Right hindlimb (tissue), 1 donor: ENCODE results near the gene EHD3.
"Not testable (repeated sequence)": the region's sequence is repeated elsewhere in the genome, so short reads cannot be mapped to it uniquely, and the experiment has no call there.

ENCODE experiments used
- DNase-seq: peaks from one replicate; pipeline ENCODE4 v3.0.0-alpha.2; 2018

The EHD3 gene

GRCh38 chr2:31256611-31257382, 22.8 kb downstream of the EHD3 start:
- no peak for DNase-seq

- DNase-seq: no peak
Observed at GRCh38 chr2:31258351-31258750, 24.4 kb downstream of the EHD3 start.

- DNase-seq: no peak
Observed at GRCh38 chr2:31259075-31259474, 25.1 kb downstream of the EHD3 start.

- no peak for DNase-seq
Observed at GRCh38 chr2:31260870-31261269, 26.9 kb downstream of the EHD3 start.

GRCh38 chr2:31263636-31264190, 29.8 kb downstream of the EHD3 start:
- no peak for DNase-seq

- no peak for DNase-seq
Observed at GRCh38 chr2:31265234-31265633, 31.3 kb downstream of the EHD3 start.

- DNase-seq: no peak
Observed at GRCh38 chr2:31266804-31267203, 32.9 kb downstream of the EHD3 start.

GRCh38 chr2:31267437-31268120, 33.6 kb downstream of the EHD3 start:
- DNase-seq: no peak

GRCh38 chr2:31268344-31268743, 34.4 kb downstream of the EHD3 start:
- DNase-seq: no peak

- no peak for DNase-seq
Observed at GRCh38 chr2:31269087-31269486, 35.1 kb downstream of the EHD3 start.

- no peak for DNase-seq
Observed at GRCh38 chr2:31270131-31270530, 36.2 kb downstream of the EHD3 start.

GRCh38 chr2:31270822-31271231, 36.9 kb downstream of the EHD3 start:
- DNase-seq: no peak

- DNase-seq: no peak
Observed at GRCh38 chr2:31271851-31272267, 37.9 kb downstream of the EHD3 start.

GRCh38 chr2:31274401-31275075, 40.6 kb downstream of the EHD3 start:
- no peak for DNase-seq

GRCh38 chr2:31275976-31276375, 42.0 kb downstream of the EHD3 start:
- no peak for DNase-seq

- DNase-seq: no peak
Observed at GRCh38 chr2:31277621-31278020, 43.7 kb downstream of the EHD3 start.

GRCh38 chr2:31282634-31283033, 48.7 kb downstream of the EHD3 start:
- DNase-seq: no peak

- not testable (repeated sequence) for DNase-seq
Observed at GRCh38 chr2:31283193-31283919, 49.4 kb downstream of the EHD3 start.

GRCh38 chr2:31284107-31284506, 50.2 kb downstream of the EHD3 start:
- no peak for DNase-seq

GRCh38 chr2:31286230-31286629, 52.3 kb downstream of the EHD3 start:
- no peak for DNase-seq

GRCh38 chr2:31286961-31287550, 53.1 kb downstream of the EHD3 start:
- no peak for DNase-seq

- no peak for DNase-seq
Observed at GRCh38 chr2:31287654-31288053, 53.7 kb downstream of the EHD3 start.
